ENCODE results near the gene PNMA6F.
"Not testable (repeated sequence)": the region's sequence is repeated elsewhere in the genome, so short reads cannot be mapped to it uniquely, and the experiment has no call there.

- TF ChIP-seq CTCF (IDR thresholded peaks at IDR 0.05); EZH2 (IDR thresholded peaks at IDR 0.05; ENCODE audit: borderline replicate concordance, insufficient read depth, low read depth, low read length, poor library complexity, severe bottlenecking): not testable (repeated sequence)
Observed at GRCh38 chrX:153275418-153275817, 46.1 kb downstream of the PNMA6F start.
